ENCODE results near the gene SMCO2. TPM values are rescaled to one million over a fixed set of nuclear protein-coding genes. Genes with fewer than 3 reads are reported as not detected.

The SMCO2 gene
- total RNA-seq, 2 experiments from 2014 or later: not detected

GRCh38 chr12:27424631-27425230 lies 21.8 kb upstream of the SMCO2 start:
- Histone ChIP-seq H3K9me3 (ENCODE audit: low read length) (no peaks in the 10 kb centered on the region), H3K4me1 (ENCODE audit: insufficient read depth, low read length, poor library complexity, severe bottlenecking) (no peaks in the 10 kb centered on the region), H2AFZ (ENCODE audit: low read length) (no peak overlapping the region), H4K20me1 (ENCODE audit: insufficient read depth, low read length) (no peaks in the 10 kb centered on the region), H3K9me2 (ENCODE audit: insufficient read depth, low read length) (no peaks in the 10 kb centered on the region), H3K36me3 (ENCODE audit: insufficient read depth, low read length) (no peaks in the 10 kb centered on the region), H3K27ac (ENCODE audit: low read depth, low read length, poor library complexity, severe bottlenecking) (no peak overlapping the region), H3K4me3 (ENCODE audit: low read depth, low read length, poor library complexity, severe bottlenecking) (no peak overlapping the region), H3K79me2 (ENCODE audit: insufficient read depth, low read depth, low read length) (no peaks in the 10 kb centered on the region), H3K4me2 (ENCODE audit: low read length) (no peak overlapping the region)
- ChIA-PET POLR2A (interaction anchor here (0.6 to 0.8 kb wide), 2 partner anchors 9 to 36 kb away, joined by 3 read pairs; no protein-coding TSS in a partner anchor), CTCF (ENCODE audit: unreplicated experiment) (no interaction called here)
- peak; percentile 41 for DNase-seq (ENCODE audit: low spot score)
- intact Hi-C loops (cut with micrococcal nuclease; ENCODE audit: unreplicated experiment): no loop called here
- TF ChIP-seq, protein P1, sequence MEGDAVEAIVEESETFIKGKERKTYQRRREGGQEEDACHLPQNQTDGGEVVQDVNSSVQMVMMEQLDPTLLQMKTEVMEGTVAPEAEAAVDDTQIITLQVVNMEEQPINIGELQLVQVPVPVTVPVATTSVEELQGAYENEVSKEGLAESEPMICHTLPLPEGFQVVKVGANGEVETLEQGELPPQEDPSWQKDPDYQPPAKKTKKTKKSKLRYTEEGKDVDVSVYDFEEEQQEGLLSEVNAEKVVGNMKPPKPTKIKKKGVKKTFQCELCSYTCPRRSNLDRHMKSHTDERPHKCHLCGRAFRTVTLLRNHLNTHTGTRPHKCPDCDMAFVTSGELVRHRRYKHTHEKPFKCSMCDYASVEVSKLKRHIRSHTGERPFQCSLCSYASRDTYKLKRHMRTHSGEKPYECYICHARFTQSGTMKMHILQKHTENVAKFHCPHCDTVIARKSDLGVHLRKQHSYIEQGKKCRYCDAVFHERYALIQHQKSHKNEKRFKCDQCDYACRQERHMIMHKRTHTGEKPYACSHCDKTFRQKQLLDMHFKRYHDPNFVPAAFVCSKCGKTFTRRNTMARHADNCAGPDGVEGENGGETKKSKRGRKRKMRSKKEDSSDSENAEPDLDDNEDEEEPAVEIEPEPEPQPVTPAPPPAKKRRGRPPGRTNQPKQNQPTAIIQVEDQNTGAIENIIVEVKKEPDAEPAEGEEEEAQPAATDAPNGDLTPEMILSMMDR (conservative IDR thresholded peaks at IDR 0.05; ENCODE audit: low read length): peak; percentile 72
- no peak for TF ChIP-seq EZH2phosphoT487 (IDR thresholded peaks at IDR 0.05; ENCODE audit: borderline replicate concordance, low read depth, low read length)
- BruUV-seq (replicated peaks): no TSS peak

DNA sequence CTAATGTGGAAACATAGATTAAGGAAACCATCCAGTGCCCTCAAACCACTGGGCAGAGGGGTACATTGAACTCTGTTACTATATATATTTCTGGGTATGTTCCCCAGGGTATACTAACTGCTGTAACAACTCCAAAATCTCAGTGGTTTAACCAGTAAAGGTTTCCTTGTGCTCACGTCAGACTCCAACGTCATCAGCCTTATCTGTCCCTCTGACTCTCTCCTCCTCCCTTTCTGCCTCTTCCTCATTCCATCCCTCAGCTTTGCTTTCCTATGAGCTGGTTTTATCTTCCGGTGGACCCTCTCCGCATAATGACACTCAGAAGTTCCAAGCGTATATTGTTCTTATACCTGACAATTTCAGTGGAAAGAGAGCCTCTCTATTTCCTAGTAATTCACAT lies 21.2 kb upstream of the SMCO2 start:
- intact Hi-C loops (cut with micrococcal nuclease; ENCODE audit: unreplicated experiment): no loop called here
- H3K4me3 ChIP-seq (ENCODE audit: low read depth, low read length, poor library complexity, severe bottlenecking): no peak overlapping the region
- no peaks in the 10 kb centered on the region for H3K9me2 ChIP-seq (ENCODE audit: insufficient read depth, low read length)
- H3K4me1 ChIP-seq (ENCODE audit: insufficient read depth, low read length, poor library complexity, severe bottlenecking): no peaks in the 10 kb centered on the region
- H3K79me2 ChIP-seq (ENCODE audit: insufficient read depth, low read depth, low read length): no peaks in the 10 kb centered on the region
- no peak overlapping the region for H3K27ac ChIP-seq (ENCODE audit: low read depth, low read length, poor library complexity, severe bottlenecking)
- H4K20me1 ChIP-seq (ENCODE audit: insufficient read depth, low read length): no peaks in the 10 kb centered on the region
- no peak for DNase-seq (ENCODE audit: low spot score)
- no peak overlapping the region for H2AFZ ChIP-seq (ENCODE audit: low read length)
- no peaks in the 10 kb centered on the region for H3K36me3 ChIP-seq (ENCODE audit: insufficient read depth, low read length)
- TF ChIP-seq EZH2phosphoT487 (IDR thresholded peaks at IDR 0.05; ENCODE audit: borderline replicate concordance, low read depth, low read length): no peak
- TF ChIP-seq, protein P1 (conservative IDR thresholded peaks at IDR 0.05; ENCODE audit: low read length): no peak
- no peak overlapping the region for H3K4me2 ChIP-seq (ENCODE audit: low read length)
- BruUV-seq (replicated peaks): no TSS peak
- ChIA-PET POLR2A (no interaction called here), CTCF (ENCODE audit: unreplicated experiment) (no interaction called here)
- no peaks in the 10 kb centered on the region for H3K9me3 ChIP-seq (ENCODE audit: low read length)

- ChIA-PET POLR2A (interaction anchor here (0.6 kb wide), 1 partner anchor 8 kb away, joined by 3 read pairs; no protein-coding TSS in a partner anchor), CTCF (ENCODE audit: unreplicated experiment) (no interaction called here)
- BruUV-seq (replicated peaks): no TSS peak
- H2AFZ ChIP-seq (ENCODE audit: low read length): no peak overlapping the region
- H3K4me2 ChIP-seq (ENCODE audit: low read length): no peak overlapping the region
- no peaks in the 10 kb centered on the region for H3K9me3 ChIP-seq (ENCODE audit: low read length)
- H3K9me2 ChIP-seq (ENCODE audit: insufficient read depth, low read length): no peaks in the 10 kb centered on the region
- intact Hi-C loops (cut with micrococcal nuclease; ENCODE audit: unreplicated experiment): loop anchor here (2.0 kb wide), 1 partner anchor 226 kb away; no protein-coding TSS in a partner anchor
- H3K4me3 ChIP-seq (ENCODE audit: low read depth, low read length, poor library complexity, severe bottlenecking): no peak overlapping the region
- H3K27ac ChIP-seq (ENCODE audit: low read depth, low read length, poor library complexity, severe bottlenecking): no peak overlapping the region
- TF ChIP-seq, protein P1 (conservative IDR thresholded peaks at IDR 0.05; ENCODE audit: low read length): no peak
- TF ChIP-seq EZH2phosphoT487 (IDR thresholded peaks at IDR 0.05; ENCODE audit: borderline replicate concordance, low read depth, low read length): no peak
- H3K4me1 ChIP-seq (ENCODE audit: insufficient read depth, low read length, poor library complexity, severe bottlenecking): no peaks in the 10 kb centered on the region
- no peaks in the 10 kb centered on the region for H3K79me2 ChIP-seq (ENCODE audit: insufficient read depth, low read depth, low read length)
- no peak for DNase-seq (ENCODE audit: low spot score)
- no peaks in the 10 kb centered on the region for H3K36me3 ChIP-seq (ENCODE audit: insufficient read depth, low read length)
- no peaks in the 10 kb centered on the region for H4K20me1 ChIP-seq (ENCODE audit: insufficient read depth, low read length)
These were observed 19.6 kb upstream of the SMCO2 start for GRCh38 chr12:27426743-27427487.
